SU-DHL-6 (cell line): ENCODE data around the gene GTF2F2.

Source experiments
- H2AFZ ChIP-seq: fragments of 200-600 bp; sonication (generic); 2 replicates; pipeline ENCODE4 v1.6.1; 2014; ENCODE audit warnings: low read depth, mild to moderate bottlenecking, moderate library complexity, mixed read lengths, antibody characterized with exemption, low read length; ENCODE audit not compliant: severe bottlenecking
- H3F3A ChIP-seq: fragments of 200-600 bp; shearing (Covaris generic); 2 replicates; pipeline ENCODE4 v1.6.0; 2016; ENCODE audit warnings: antibody characterized with exemption, mild to moderate bottlenecking; ENCODE audit not compliant: insufficient read depth
- H3K27ac ChIP-seq: fragments of 200-600 bp; sonication (generic); 2 replicates; pipeline ENCODE4 v1.5.1; 2016; ENCODE audit warnings: low read depth, mild to moderate bottlenecking, low read length, moderate library complexity, mixed read lengths
- H3K27me3 ChIP-seq: fragments of 200-600 bp; sonication (generic), shearing (Covaris generic); 2 replicates; pipeline ENCODE4 v1.6.0; 2014; ENCODE audit warnings: mild to moderate bottlenecking, low read length
- H3K36me3 ChIP-seq: fragments of 200-600 bp; sonication (generic); 2 replicates; pipeline ENCODE4 v1.6.1; 2014; ENCODE audit warnings: mild to moderate bottlenecking, low read length, mixed read lengths
- H3K4me2 ChIP-seq: fragments of 300-600, 200-600 bp; shearing (Covaris generic), sonication (generic); 2 replicates; pipeline ENCODE4 v1.6.0; 2014; ENCODE audit warnings: low read length, low read depth, mild to moderate bottlenecking; ENCODE audit not compliant: poor library complexity, severe bottlenecking
- H3K4me3 ChIP-seq: fragments of 200-600 bp; sonication (generic); 2 replicates; pipeline ENCODE4 v1.5.1; 2014; ENCODE audit warnings: antibody characterized with exemption, low read length, mild to moderate bottlenecking, mixed read lengths; ENCODE audit not compliant: insufficient read depth, poor library complexity, severe bottlenecking
- H3K79me2 ChIP-seq: fragments of 200-600 bp; sonication (generic); 2 replicates; pipeline ENCODE4 v1.6.1; 2014; ENCODE audit warnings: mild to moderate bottlenecking, low read length, moderate library complexity; ENCODE audit not compliant: insufficient read depth
- H3K9ac ChIP-seq: fragments of 200-600 bp; sonication (generic); 2 replicates; pipeline ENCODE4 v1.7.0; 2014; ENCODE audit warnings: mild to moderate bottlenecking, low read length
- H3K9me2 ChIP-seq: fragments of 200-600 bp; sonication (generic); replicated peaks from 2 replicates; pipeline ENCODE4 v1.6.1; 2014; ENCODE audit warnings: low read length; ENCODE audit not compliant: insufficient read depth
- H3K9me3 ChIP-seq: fragments of 200-600 bp; sonication (generic); 2 replicates; pipeline ENCODE4 v1.6.1; 2014; ENCODE audit warnings: low read length, mixed read lengths; ENCODE audit not compliant: insufficient read depth
- H4K20me1 ChIP-seq: fragments of 200-600 bp; sonication (generic); 2 replicates; pipeline ENCODE4 v1.6.1; 2014; ENCODE audit warnings: low read depth, mild to moderate bottlenecking, antibody characterized with exemption, low read length, moderate library complexity, mixed read lengths
- EZH2phosphoT487 ChIP-seq: fragments of 200-600 bp; sonication (generic), shearing (Covaris generic); conservative IDR thresholded peaks from 2 replicates; pipeline ENCODE4 v1.6.1; 2018; ENCODE audit warnings: mild to moderate bottlenecking, antibody characterized with exemption, low read length, moderate library complexity, mixed read lengths
- TF ChIP-seq, protein P1 (sequence below): fragments of 200-600 bp; sonication (generic); IDR thresholded peaks from one replicate; pipeline ENCODE4 v1.5.1; 2017; ENCODE audit warnings: antibody characterized with exemption, mild to moderate bottlenecking, low read length, moderate library complexity; ENCODE audit not compliant: insufficient read depth, poor library complexity, severe bottlenecking

Gene GTF2F2

DNA sequence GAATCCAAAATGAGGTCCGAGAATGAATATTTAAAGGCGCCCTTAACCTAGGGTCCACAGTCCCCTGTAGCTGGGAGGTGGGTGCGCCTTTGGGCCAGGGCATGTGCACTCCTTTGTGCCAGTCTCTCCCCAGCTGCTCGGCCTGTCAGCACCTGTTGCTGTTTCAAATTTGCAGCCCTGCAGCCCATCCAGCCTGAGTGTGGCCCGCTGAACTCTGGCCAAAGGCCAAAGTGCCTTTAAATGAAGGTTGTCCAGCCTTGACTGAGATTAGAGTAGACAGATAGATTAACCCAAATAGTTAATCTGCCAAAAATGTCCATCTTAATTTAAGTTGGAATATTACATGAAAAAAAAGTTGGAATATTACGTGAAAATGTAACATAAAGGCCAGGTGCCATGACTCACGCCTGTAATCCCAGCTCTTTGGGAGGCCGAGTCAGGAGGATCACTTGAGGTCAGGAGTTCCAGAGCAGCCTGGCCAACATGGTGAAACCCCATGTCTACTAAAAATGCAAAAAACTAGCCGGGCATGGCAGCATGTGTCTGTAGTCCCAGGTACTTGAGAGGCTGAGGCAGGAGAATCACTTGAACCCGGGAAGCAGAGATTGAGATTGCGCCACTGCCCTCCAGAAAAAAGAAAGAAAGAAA is 195.3 kb downstream of the GTF2F2 start:
- no peaks in the 10 kb centered on the region for H4K20me1 ChIP-seq
- no peaks in the 10 kb centered on the region for H3K36me3 ChIP-seq
- H3K4me3 ChIP-seq = no peak overlapping the region
- H3F3A ChIP-seq = no peaks in the 10 kb centered on the region
- H3K9me3 ChIP-seq = no peaks in the 10 kb centered on the region
- no peak overlapping the region for H3K9ac ChIP-seq
- no peak overlapping the region for H3K4me2 ChIP-seq
- H3K27me3 ChIP-seq = no peaks in the 10 kb centered on the region
- H3K79me2 ChIP-seq = no peaks in the 10 kb centered on the region
- no peaks in the 10 kb centered on the region for H3K9me2 ChIP-seq
- H3K27ac ChIP-seq = no peak overlapping the region
- no peak overlapping the region for H2AFZ ChIP-seq
- TF ChIP-seq EZH2phosphoT487 = no peak
- TF ChIP-seq, protein P1, sequence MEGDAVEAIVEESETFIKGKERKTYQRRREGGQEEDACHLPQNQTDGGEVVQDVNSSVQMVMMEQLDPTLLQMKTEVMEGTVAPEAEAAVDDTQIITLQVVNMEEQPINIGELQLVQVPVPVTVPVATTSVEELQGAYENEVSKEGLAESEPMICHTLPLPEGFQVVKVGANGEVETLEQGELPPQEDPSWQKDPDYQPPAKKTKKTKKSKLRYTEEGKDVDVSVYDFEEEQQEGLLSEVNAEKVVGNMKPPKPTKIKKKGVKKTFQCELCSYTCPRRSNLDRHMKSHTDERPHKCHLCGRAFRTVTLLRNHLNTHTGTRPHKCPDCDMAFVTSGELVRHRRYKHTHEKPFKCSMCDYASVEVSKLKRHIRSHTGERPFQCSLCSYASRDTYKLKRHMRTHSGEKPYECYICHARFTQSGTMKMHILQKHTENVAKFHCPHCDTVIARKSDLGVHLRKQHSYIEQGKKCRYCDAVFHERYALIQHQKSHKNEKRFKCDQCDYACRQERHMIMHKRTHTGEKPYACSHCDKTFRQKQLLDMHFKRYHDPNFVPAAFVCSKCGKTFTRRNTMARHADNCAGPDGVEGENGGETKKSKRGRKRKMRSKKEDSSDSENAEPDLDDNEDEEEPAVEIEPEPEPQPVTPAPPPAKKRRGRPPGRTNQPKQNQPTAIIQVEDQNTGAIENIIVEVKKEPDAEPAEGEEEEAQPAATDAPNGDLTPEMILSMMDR = no peak

DNA sequence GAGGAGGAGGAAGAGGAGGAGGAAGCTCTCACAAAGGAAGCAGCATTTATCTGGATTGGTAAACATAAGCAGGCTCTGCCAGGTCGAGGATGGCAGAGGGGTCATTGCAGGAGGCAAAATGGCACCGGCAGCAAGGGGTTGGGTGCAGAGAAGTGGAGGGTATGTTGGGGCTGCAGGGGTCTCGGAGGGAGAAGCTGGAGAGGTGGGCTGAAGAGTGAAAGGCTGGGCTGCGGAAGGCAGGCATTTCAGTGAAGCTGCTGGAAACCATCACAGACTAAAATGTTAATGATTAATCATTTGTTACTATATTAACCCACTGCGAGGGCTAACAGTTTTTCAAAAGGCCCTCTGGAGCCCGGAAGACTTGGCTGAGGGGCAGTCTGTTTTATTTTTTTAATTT is 196.0 kb downstream of the GTF2F2 start:
- no peak overlapping the region for H3K4me2 ChIP-seq
- no peaks in the 10 kb centered on the region for H3K27me3 ChIP-seq

DNA sequence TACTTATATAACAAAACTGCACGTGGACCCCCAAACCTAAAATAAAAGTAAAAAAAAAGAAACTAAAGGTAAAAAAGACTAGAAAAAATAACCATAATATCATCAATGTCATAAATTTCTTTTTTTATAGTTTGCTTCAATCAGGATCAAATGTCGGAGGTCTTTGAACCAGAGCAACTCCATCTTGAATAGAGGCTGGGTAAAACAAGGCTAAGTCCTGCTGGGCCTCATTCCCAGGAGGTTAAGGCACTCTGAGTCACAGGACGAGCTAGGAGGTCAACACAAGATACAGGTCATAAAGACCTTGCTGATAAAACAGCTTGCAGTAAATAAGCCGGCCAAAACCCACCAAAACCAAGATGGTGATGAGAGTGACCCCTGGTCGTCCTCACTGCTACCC is 196.7 kb downstream of the GTF2F2 start:
- TF ChIP-seq EZH2phosphoT487 = no peak
- TF ChIP-seq, protein P1 = no peak
- no peaks in the 10 kb centered on the region for H3K9me2 ChIP-seq
- H3F3A ChIP-seq = no peaks in the 10 kb centered on the region
- H3K4me2 ChIP-seq = no peak overlapping the region
- no peaks in the 10 kb centered on the region for H4K20me1 ChIP-seq
- H3K4me3 ChIP-seq = no peak overlapping the region
- H3K27me3 ChIP-seq = no peaks in the 10 kb centered on the region
- H2AFZ ChIP-seq = no peak overlapping the region
- H3K27ac ChIP-seq = no peak overlapping the region
- H3K9me3 ChIP-seq = no peaks in the 10 kb centered on the region
- no peaks in the 10 kb centered on the region for H3K79me2 ChIP-seq
- H3K9ac ChIP-seq = no peak overlapping the region
- no peaks in the 10 kb centered on the region for H3K36me3 ChIP-seq

More for the DNA sequence above, 196.0 kb downstream of the GTF2F2 start:
- H3K36me3 ChIP-seq = no peaks in the 10 kb centered on the region
- H4K20me1 ChIP-seq = no peaks in the 10 kb centered on the region
- no peak overlapping the region for H2AFZ ChIP-seq
- no peak overlapping the region for H3K9ac ChIP-seq
- TF ChIP-seq, protein P1 = no peak
- no peak for TF ChIP-seq EZH2phosphoT487
- no peaks in the 10 kb centered on the region for H3K9me2 ChIP-seq
- no peaks in the 10 kb centered on the region for H3K9me3 ChIP-seq
- no peaks in the 10 kb centered on the region for H3F3A ChIP-seq
- no peaks in the 10 kb centered on the region for H3K79me2 ChIP-seq
- no peak overlapping the region for H3K4me3 ChIP-seq
- H3K27ac ChIP-seq = no peak overlapping the region
